ENCODE measurements around the gene GPR160.
"Not testable (repeated sequence)": the region's sequence is repeated elsewhere in the genome, so short reads cannot be mapped to it uniquely, and the experiment has no call there.

The GPR160 gene

GRCh38 chr3:170037463-170038433, at the start of gene GPR160:
GPR160 (plus strand) TSS chr3:170037995; CDS start chr3:170083973, 45,978 bp downstream.
- peak; percentile 88 to 89 for DNase-seq

- DNase-seq, result no peak
Measured at GRCh38 chr3:169990431-169990830, 47.4 kb upstream of the GPR160 start.

GRCh38 chr3:169992156-169992555, 45.6 kb upstream of the GPR160 start:
- no peak for DNase-seq

DNA sequence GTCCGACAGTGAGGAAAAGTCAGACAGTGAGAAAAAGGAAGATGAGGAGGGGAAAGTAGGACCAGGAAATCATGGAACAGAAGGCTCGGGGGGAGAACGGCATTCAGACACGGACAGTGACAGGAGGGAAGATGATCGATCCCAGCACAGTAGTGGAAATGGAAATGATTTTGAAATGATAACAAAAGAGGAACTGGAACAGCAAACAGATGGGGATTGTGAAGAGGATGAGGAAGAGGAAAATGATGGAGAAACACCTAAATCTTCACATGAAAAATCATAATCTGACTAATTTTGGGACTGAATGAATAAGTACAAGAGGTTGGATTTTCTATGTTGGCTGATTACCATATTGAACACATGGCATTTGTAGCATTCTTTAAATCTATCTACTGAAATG, 45.0 kb upstream of the GPR160 start:
- DNase-seq, result peak; percentile 39 to 44

- DNase-seq, result no peak
Measured at GRCh38 chr3:169993761-169994160, 44.0 kb upstream of the GPR160 start.

GRCh38 chr3:169996063-169996462, 41.7 kb upstream of the GPR160 start:
- DNase-seq, result no peak

- DNase-seq, result peak; percentile 41 to 43
Measured at GRCh38 chr3:169998668-169999131, 39.1 kb upstream of the GPR160 start.

GRCh38 chr3:169999433-169999832, 38.4 kb upstream of the GPR160 start:
- no peak for DNase-seq

- DNase-seq, result no peak
Measured at GRCh38 chr3:170000051-170000450, 37.7 kb upstream of the GPR160 start.

- no peak for DNase-seq
Measured at GRCh38 chr3:170002231-170002630, 35.6 kb upstream of the GPR160 start.

- DNase-seq, result peak; percentile 77 to 87
Measured at GRCh38 chr3:170002879-170003278, 34.9 kb upstream of the GPR160 start.

- no peak for DNase-seq
Measured at GRCh38 chr3:170003881-170004356, 33.9 kb upstream of the GPR160 start.

GRCh38 chr3:170007031-170007663, 30.6 kb upstream of the GPR160 start:
- peak; percentile 99 for DNase-seq

GRCh38 chr3:170010498-170010897, 27.3 kb upstream of the GPR160 start:
- no peak for DNase-seq

GRCh38 chr3:170012683-170013400, 25.0 kb upstream of the GPR160 start:
- no peak for DNase-seq

- no peak for DNase-seq
Measured at GRCh38 chr3:170016057-170016456, 21.7 kb upstream of the GPR160 start.

- DNase-seq, result not testable (repeated sequence)
Measured at GRCh38 chr3:170019306-170019705, 18.5 kb upstream of the GPR160 start.

- DNase-seq, result peak; percentile 16 to 32
Measured at GRCh38 chr3:170021083-170021482, 16.7 kb upstream of the GPR160 start.

- no peak for DNase-seq
Measured at GRCh38 chr3:170022336-170022735, 15.5 kb upstream of the GPR160 start.

DNA sequence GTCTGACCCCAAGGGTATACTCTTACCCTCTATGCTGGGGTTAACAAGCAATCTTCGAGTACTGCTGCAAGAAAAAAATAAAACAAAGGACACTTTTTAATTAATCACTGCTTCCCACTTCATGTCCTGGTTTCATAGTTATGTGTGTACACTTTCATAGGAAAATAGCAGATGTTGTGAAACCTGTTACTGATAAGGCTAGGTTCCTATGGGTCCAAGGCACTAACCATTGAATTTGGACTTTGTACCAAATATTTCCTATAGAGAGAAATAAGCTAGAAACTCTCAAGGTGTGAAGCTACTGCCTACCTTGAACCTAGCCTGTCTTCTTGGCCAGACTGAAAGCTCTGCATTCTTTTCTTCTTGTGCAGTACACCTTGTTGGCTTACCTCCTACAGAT, 14.6 kb upstream of the GPR160 start:
- DNase-seq, result no peak

GRCh38 chr3:170024581-170024980, 13.2 kb upstream of the GPR160 start:
- DNase-seq, result no peak

- DNase-seq, result no peak
Measured at GRCh38 chr3:170027233-170028102, 10.3 kb upstream of the GPR160 start.
